ENCODE measurements around the gene DHX35. TPM values are rescaled to one million over a fixed set of nuclear protein-coding genes. Genes with fewer than 3 reads are reported as not detected.

Gene DHX35
- total and polyA plus RNA-seq, 2 of the 4 experiments (the other 2 are of a cell fraction) = 9.1 to 13.5 TPM

DNA sequence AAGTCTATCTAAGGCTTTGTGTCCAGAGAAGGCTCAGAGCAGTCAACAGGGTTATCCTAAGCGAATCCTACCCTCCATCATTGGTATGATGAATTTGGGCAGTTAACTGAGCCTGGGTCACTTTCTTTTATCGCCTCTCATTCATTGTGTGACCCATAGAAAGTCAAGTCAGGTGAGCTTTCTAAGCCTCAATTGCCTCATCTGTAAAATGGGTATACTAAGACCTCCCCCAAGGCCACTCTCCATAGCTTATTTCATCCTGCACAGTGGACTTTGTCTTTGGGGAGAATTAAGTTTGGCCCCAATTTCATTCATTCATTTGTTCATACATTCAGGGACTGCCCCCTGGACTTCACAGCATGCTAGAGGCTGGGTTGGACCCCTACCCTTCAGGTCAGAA lies 110.5 kb downstream of the DHX35 start:
- TF ChIP-seq, protein P1, sequence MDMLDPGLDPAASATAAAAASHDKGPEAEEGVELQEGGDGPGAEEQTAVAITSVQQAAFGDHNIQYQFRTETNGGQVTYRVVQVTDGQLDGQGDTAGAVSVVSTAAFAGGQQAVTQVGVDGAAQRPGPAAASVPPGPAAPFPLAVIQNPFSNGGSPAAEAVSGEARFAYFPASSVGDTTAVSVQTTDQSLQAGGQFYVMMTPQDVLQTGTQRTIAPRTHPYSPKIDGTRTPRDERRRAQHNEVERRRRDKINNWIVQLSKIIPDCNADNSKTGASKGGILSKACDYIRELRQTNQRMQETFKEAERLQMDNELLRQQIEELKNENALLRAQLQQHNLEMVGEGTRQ (IDR thresholded peaks at IDR 0.05; ENCODE audit: low read depth, low read length) = no peak
- TF ChIP-seq FOS (IDR thresholded peaks at IDR 0.05; ENCODE audit: low read depth, low read length) (no peak), MAZ (IDR thresholded peaks at IDR 0.05; ENCODE audit: borderline replicate concordance, low read depth, low read length) (no peak), NFE2L2 (IDR thresholded peaks at IDR 0.05; ENCODE audit: low read depth, low read length) (no peak), MAFK (IDR thresholded peaks at IDR 0.05; ENCODE audit: low read depth, low read length) (no peak), MXI1 (IDR thresholded peaks at IDR 0.05; ENCODE audit: borderline replicate concordance, low read depth, low read length) (no peak), POLR2A (IDR thresholded peaks at IDR 0.05; ENCODE audit: low read depth, low read length) (no peak), RFX5 (IDR thresholded peaks at IDR 0.05; ENCODE audit: low read depth, low read length) (no peak), CHD1 (IDR thresholded peaks at IDR 0.05; ENCODE audit: low read depth, low read length) (no peak), CEBPB (IDR thresholded peaks at IDR 0.05; ENCODE audit: low read depth, low read length) (no peak), SMC3 (IDR thresholded peaks at IDR 0.05; ENCODE audit: low read depth, low read length) (no peak)
- TF ChIP-seq, protein P2, sequence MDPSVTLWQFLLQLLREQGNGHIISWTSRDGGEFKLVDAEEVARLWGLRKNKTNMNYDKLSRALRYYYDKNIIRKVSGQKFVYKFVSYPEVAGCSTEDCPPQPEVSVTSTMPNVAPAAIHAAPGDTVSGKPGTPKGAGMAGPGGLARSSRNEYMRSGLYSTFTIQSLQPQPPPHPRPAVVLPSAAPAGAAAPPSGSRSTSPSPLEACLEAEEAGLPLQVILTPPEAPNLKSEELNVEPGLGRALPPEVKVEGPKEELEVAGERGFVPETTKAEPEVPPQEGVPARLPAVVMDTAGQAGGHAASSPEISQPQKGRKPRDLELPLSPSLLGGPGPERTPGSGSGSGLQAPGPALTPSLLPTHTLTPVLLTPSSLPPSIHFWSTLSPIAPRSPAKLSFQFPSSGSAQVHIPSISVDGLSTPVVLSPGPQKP (IDR thresholded peaks at IDR 0.05; ENCODE audit: borderline replicate concordance, low read depth, low read length) = no peak
- TF ChIP-seq, protein P3, sequence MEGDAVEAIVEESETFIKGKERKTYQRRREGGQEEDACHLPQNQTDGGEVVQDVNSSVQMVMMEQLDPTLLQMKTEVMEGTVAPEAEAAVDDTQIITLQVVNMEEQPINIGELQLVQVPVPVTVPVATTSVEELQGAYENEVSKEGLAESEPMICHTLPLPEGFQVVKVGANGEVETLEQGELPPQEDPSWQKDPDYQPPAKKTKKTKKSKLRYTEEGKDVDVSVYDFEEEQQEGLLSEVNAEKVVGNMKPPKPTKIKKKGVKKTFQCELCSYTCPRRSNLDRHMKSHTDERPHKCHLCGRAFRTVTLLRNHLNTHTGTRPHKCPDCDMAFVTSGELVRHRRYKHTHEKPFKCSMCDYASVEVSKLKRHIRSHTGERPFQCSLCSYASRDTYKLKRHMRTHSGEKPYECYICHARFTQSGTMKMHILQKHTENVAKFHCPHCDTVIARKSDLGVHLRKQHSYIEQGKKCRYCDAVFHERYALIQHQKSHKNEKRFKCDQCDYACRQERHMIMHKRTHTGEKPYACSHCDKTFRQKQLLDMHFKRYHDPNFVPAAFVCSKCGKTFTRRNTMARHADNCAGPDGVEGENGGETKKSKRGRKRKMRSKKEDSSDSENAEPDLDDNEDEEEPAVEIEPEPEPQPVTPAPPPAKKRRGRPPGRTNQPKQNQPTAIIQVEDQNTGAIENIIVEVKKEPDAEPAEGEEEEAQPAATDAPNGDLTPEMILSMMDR (conservative IDR thresholded peaks at IDR 0.05; ENCODE audit: low read depth, low read length) = no peak
- Histone ChIP-seq H2AK9ac (replicated peaks; ENCODE audit: low read depth, low read length, poor library complexity) (no peak overlapping the region), H2BK5ac (ENCODE audit: low read depth, low read length, poor library complexity, severe bottlenecking) (no peak overlapping the region), H3K18ac (ENCODE audit: low read depth, low read length) (no peak overlapping the region), H3K9me1 (ENCODE audit: insufficient read depth, low read length) (no peaks in the 10 kb centered on the region), H3K79me1 (ENCODE audit: low read depth in 1 of 2, low read length in 2 of 2) (no peaks in the 10 kb centered on the region), H4K8ac (ENCODE audit: low read depth in 2 of 2, low read length in 2 of 2) (no peak overlapping the region), H3K4me2 (ENCODE audit: low read depth, low read length) (no peak overlapping the region), H2AFZ (replicated peaks; ENCODE audit: low read length, poor library complexity) (no peak overlapping the region), H3K9me3 (ENCODE audit: control insufficient read depth, insufficient read depth, low read length) (peaks cover 4% of the 10 kb centered on the region; the same call in 1 of the 2 replicates), H4K20me1 (ENCODE audit: insufficient read depth, low read length) (no peaks in the 10 kb centered on the region), H3K56ac (ENCODE audit: extremely low read depth, insufficient read depth, low read length) (no peak overlapping the region), H3K14ac (replicated peaks; ENCODE audit: low read depth, low read length) (no peak overlapping the region), H2BK15ac (ENCODE audit: low read depth, low read length) (no peak overlapping the region), H4K5ac (ENCODE audit: low read depth, low read length) (no peak overlapping the region), H3K4ac (ENCODE audit: low read depth, low read length) (no peak overlapping the region), H3K36me3 (ENCODE audit: control insufficient read depth, insufficient read depth, low read length) (no peaks in the 10 kb centered on the region), H3K9ac (ENCODE audit: low read depth, low read length) (no peak overlapping the region), H3K27ac (ENCODE audit: insufficient read depth, low read length) (no peak overlapping the region), H4K91ac (ENCODE audit: insufficient read depth, low read depth, low read length) (no peak overlapping the region), H3K23ac (ENCODE audit: low read depth, low read length) (no peak overlapping the region), H2AK5ac (ENCODE audit: low read depth, low read length) (no peak overlapping the region), H2BK120ac (ENCODE audit: low read depth, low read length) (no peak overlapping the region), H3K4me1 (ENCODE audit: control insufficient read depth, insufficient read depth, low read length) (no peaks in the 10 kb centered on the region), H3K4me3 (ENCODE audit: insufficient read depth, low read depth, low read length) (no peak overlapping the region), H2BK20ac (ENCODE audit: low read depth, low read length) (no peak overlapping the region), H3K27me3 (ENCODE audit: control insufficient read depth, insufficient read depth, low read length) (peaks cover 9% of the 10 kb centered on the region)
- ChIA-PET POLR2A (ENCODE audit: unreplicated experiment) (no interaction called here), CTCF (interaction anchor here (1.2 kb wide), 1 partner anchor 23 kb away, joined by 3 read pairs; no protein-coding TSS in a partner anchor)
- in situ Hi-C loops (cut with MboI; ENCODE audit: low sequenced_read_pairs) = no loop called here
- no TSS peak for BruUV-seq (replicated peaks)
- dilution Hi-C loops (cut with HindIII; ENCODE audit: low sequenced_read_pairs, unreplicated experiment) = no loop called here
- WGBS, 2 experiments (ENCODE audit: extremely low coverage in 2 of 2, insufficient read length in 1 of 2) = no CpG with 5 or more reads among the region's 2 CpGs
- no peak for DNase-seq
- no peak for ATAC-seq (ENCODE audit: low read depth)
- intact Hi-C loops (cut with micrococcal nuclease) = no loop called here

Measured in IMR-90 (cell line).